HepG2 (cell line): ENCODE data around the gene AMER1. TPM values are rescaled to one million over a fixed set of nuclear protein-coding genes. Genes with fewer than 3 reads are reported as not detected.

Experiments used
- KDM2A ChIP-seq: sonication (generic); formaldehyde crosslinking; IDR thresholded peaks from 2 replicates; pipeline ENCODE4 v1.4.0; 2020; ENCODE audit warnings: low read depth, missing genetic modification reagents, borderline replicate concordance
- MXD4 ChIP-seq: IDR thresholded peaks from 2 replicates; pipeline ENCODE4 v1.6.1; 2016; ENCODE audit warnings: mild to moderate bottlenecking, missing biosample characterization, missing genetic modification reagents
- TMF1 ChIP-seq: sonication (generic); formaldehyde crosslinking; IDR thresholded peaks from 2 replicates; pipeline ENCODE4 v1.8.1; 2022; ENCODE audit warnings: low read depth, missing genetic modification reagents
- ZFP82 ChIP-seq: sonication (generic); formaldehyde crosslinking; IDR thresholded peaks from 2 replicates; pipeline ENCODE4 v1.5.1; 2020; ENCODE audit warnings: mild to moderate bottlenecking, missing genetic modification reagents, borderline replicate concordance
- ZNF251 ChIP-seq: sonication (generic); formaldehyde crosslinking; IDR thresholded peaks from 2 replicates; pipeline ENCODE4 v1.9.0; 2021; ENCODE audit warnings: mild to moderate bottlenecking, missing genetic modification reagents
- ZNF335 ChIP-seq: sonication (generic); formaldehyde crosslinking; IDR thresholded peaks from 2 replicates; pipeline ENCODE4 v1.4.0; 2020; ENCODE audit warnings: missing genetic modification reagents
- ZNF598 ChIP-seq: sonication (generic); formaldehyde crosslinking; IDR thresholded peaks from 2 replicates; pipeline ENCODE4 v1.5.1; 2020; ENCODE audit warnings: mild to moderate bottlenecking, missing genetic modification reagents, borderline replicate concordance
- ZNF605 ChIP-seq: sonication (generic); formaldehyde crosslinking; IDR thresholded peaks from 2 replicates; pipeline ENCODE4 v1.8.0; 2022; ENCODE audit warnings: mild to moderate bottlenecking, missing genetic modification reagents
- ZNF792 ChIP-seq: IDR thresholded peaks from 2 replicates; pipeline ENCODE4 v1.6.1; 2016
- polyA plus RNA-seq, 8 experiments: library from polyadenylated mRNA; depleted of rRNA in 3 of 8; stranded (reverse) in 7 of 8; unstranded in 1 of 8; fragments of >200 nt; fragmentation: Illumina TruSeq in 4 of 8; extraction: Trizol in 4 of 8; gene quantifications; 2 replicates each; pipeline versions ENCODE4 v1.2.1 to v1.2.3, GENCODE V29; 2011 to 2016; ENCODE audit warnings: low read depth in 4 of 8, missing spikeins in 1 of 8, mixed read lengths in 1 of 8; ENCODE audit not compliant: insufficient read depth in 1 of 8
- total RNA-seq, 5 experiments: library from RNA; depleted of rRNA; stranded (reverse); fragments of >200 nt; fragmentation: Illumina TruSeq; extraction: Trizol; gene quantifications; 2 replicates each; pipeline ENCODE4 v1.2.3, GENCODE V29; 2016; ENCODE audit warnings: low read depth in 1 of 5
- TF ChIP-seq, protein P1 (sequence below), 2 experiments: fragments of 450-650 bp in 1 of 2; sonication (generic) in 1 of 2; formaldehyde crosslinking in 1 of 2; IDR thresholded peaks; 2 replicates each; pipeline versions ENCODE4 v1.6.1 to v1.8.0; 2016 to 2022; ENCODE audit warnings: antibody characterized with exemption in 1 of 2, mild to moderate bottlenecking in 1 of 2, missing genetic modification reagents in 1 of 2
- TF ChIP-seq, protein P2 (sequence below): IDR thresholded peaks from 2 replicates; pipeline ENCODE4 v1.6.1; 2012; ENCODE audit warnings: inconsistent platforms

The AMER1 gene
- total and polyA plus RNA-seq, 2 of the 13 experiments (the other 11 are each of a cell fraction or from before 2014, with no cell fraction given): 2.8 to 10.8 TPM

DNA sequence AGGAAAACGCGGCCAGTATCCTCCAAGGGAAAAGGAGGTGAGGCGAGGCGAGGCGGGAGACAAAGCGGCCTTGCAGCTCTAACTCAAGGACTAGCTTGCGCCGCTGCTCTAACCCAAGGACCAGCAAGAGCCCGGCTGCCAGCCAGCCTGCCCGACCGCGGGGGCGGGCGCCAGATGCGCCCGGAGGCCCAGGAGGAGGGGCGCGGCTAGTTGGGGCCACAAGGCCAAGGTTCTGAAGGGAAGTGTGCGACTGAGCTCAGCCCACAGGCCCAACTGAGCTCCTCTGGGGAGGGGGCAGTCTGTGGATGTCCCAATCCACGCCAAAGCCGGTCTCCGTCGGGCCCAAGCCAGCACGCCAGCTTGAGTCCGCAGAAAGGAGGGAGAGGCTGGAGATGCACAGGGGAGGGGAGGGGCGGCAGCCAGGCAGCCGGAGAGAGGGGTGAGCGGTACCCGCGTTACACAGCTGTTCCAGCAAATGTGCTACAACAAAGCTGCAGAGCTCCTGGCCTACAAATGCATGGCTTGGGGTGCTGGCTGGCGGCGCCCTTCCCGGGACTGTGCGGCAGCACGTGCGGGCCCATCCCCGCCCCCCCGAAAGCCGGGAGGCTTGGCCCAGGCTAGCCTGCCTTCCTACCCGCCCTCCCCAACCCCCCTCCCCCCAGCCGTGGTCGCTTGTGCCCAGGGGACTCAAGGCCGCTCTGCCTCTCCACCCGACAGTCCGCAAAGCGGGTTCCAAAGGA is 637 bp downstream of the AMER1 start (continued):
- TF ChIP-seq, protein P1, sequence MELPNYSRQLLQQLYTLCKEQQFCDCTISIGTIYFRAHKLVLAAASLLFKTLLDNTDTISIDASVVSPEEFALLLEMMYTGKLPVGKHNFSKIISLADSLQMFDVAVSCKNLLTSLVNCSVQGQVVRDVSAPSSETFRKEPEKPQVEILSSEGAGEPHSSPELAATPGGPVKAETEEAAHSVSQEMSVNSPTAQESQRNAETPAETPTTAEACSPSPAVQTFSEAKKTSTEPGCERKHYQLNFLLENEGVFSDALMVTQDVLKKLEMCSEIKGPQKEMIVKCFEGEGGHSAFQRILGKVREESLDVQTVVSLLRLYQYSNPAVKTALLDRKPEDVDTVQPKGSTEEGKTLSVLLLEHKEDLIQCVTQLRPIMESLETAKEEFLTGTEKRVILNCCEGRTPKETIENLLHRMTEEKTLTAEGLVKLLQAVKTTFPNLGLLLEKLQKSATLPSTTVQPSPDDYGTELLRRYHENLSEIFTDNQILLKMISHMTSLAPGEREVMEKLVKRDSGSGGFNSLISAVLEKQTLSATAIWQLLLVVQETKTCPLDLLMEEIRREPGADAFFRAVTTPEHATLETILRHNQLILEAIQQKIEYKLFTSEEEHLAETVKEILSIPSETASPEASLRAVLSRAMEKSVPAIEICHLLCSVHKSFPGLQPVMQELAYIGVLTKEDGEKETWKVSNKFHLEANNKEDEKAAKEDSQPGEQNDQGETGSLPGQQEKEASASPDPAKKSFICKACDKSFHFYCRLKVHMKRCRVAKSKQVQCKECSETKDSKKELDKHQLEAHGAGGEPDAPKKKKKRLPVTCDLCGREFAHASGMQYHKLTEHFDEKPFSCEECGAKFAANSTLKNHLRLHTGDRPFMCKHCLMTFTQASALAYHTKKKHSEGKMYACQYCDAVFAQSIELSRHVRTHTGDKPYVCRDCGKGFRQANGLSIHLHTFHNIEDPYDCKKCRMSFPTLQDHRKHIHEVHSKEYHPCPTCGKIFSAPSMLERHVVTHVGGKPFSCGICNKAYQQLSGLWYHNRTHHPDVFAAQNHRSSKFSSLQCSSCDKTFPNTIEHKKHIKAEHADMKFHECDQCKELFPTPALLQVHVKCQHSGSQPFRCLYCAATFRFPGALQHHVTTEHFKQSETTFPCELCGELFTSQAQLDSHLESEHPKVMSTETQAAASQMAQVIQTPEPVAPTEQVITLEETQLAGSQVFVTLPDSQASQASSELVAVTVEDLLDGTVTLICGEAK (IDR thresholded peaks at IDR 0.05): no peak
- TF ChIP-seq, protein P1 (CRISPR knock-in tag; IDR thresholded peaks at IDR 0.05): 0 out of 2 replicates have a peak, but pooled peaks have one; percentile 4
- no peak for TF ChIP-seq ZNF335 (CRISPR knock-in tag)
- TF ChIP-seq ZNF792 (CRISPR knock-in tag): no peak
- TF ChIP-seq, protein P2, sequence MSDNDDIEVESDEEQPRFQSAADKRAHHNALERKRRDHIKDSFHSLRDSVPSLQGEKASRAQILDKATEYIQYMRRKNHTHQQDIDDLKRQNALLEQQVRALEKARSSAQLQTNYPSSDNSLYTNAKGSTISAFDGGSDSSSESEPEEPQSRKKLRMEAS: 0 out of 2 replicates have a peak, but pooled peaks have one; percentile 19
- TF ChIP-seq ZFP82: no peak
- no peak for TF ChIP-seq KDM2A
- no peak for TF ChIP-seq ZNF605 (CRISPR knock-in tag)
- no peak for TF ChIP-seq TMF1 (CRISPR knock-in tag)
- TF ChIP-seq MXD4 (CRISPR knock-in tag): no peak
- TF ChIP-seq ZNF598 (CRISPR knock-in tag): no peak
- TF ChIP-seq ZNF251 (CRISPR knock-in tag): no peak
